Right lobe of liver (tissue), 4 donors: ENCODE results near the gene MAN2B2.

Source experiments
- CTCF ChIP-seq, 4 donors: fragments of 200-600 bp in 3 of 4; fragments of 450-650 bp in 1 of 4; IDR thresholded peaks; one replicate each; pipeline versions ENCODE4 v1.5.1 to v1.8.0; 2016 to 2022; ENCODE audit warnings: antibody characterized with exemption in 4 of 4, mild to moderate bottlenecking in 2 of 4
- POLR2A ChIP-seq: fragments of 450-650 bp; IDR thresholded peaks from one replicate; pipeline ENCODE4 v1.6.1; 2017; ENCODE audit warnings: antibody characterized with exemption, mild to moderate bottlenecking
- donor health status: DM: no; HTN: no; CAD: no.
- donor health status: DM: no; HTN: no; CAD: no.
- donor health status: DM: no; HTN: yes; CAD: no.

- TF ChIP-seq CTCF (IDR thresholded peaks at IDR 0.05), result no peak
- TF ChIP-seq POLR2A, result no peak
These were observed 14.5 kb downstream of the MAN2B2 start for GRCh38 chr4:6589444-6589843.
